ENCODE measurements around the gene SCARB1. TPM values are rescaled to one million over a fixed set of nuclear protein-coding genes. Genes with fewer than 3 reads are reported as not detected.
A peak's percentile ranks its signal among the peaks of the same experiment; 100 is the strongest.

The SCARB1 gene
- total and polyA plus RNA-seq, 9 of the 15 experiments (the other 6 are each of a cell fraction or from before 2014, with no cell fraction given) = 0.56 to 157 (median 52.8) TPM

- TF ChIP-seq BHLHE40 (IDR thresholded peaks at IDR 0.05; ENCODE audit: low read length) = no peak
- TF ChIP-seq ZNF57 (CRISPR knock-in tag; IDR thresholded peaks at IDR 0.05) = peak; percentile 70; the same call in 1 of the 2 replicates
- no peak for TF ChIP-seq FUS (optimal IDR thresholded peaks at IDR 0.05; ENCODE audit: low read depth, low read length)
- peak; percentile 90; the same call in 1 of the 2 replicates for TF ChIP-seq ZNF77 (CRISPR knock-in tag; IDR thresholded peaks at IDR 0.05)
- TF ChIP-seq SRF (CRISPR knock-in tag; IDR thresholded peaks at IDR 0.05) = 0 out of 4 replicates have a peak, but pooled peaks of 1 of the 2 experiments have one; percentile 13
- 0 out of 2 replicates have a peak, but pooled peaks have one; percentile 3 for TF ChIP-seq NFIX (CRISPR knock-in tag; IDR thresholded peaks at IDR 0.05; ENCODE audit: low read depth)
- 0 out of 4 replicates have a peak, but pooled peaks of 1 of the 2 experiments have one; percentile 29 for TF ChIP-seq HDAC1 (IDR thresholded peaks at IDR 0.05)
- TF ChIP-seq, protein P1, sequence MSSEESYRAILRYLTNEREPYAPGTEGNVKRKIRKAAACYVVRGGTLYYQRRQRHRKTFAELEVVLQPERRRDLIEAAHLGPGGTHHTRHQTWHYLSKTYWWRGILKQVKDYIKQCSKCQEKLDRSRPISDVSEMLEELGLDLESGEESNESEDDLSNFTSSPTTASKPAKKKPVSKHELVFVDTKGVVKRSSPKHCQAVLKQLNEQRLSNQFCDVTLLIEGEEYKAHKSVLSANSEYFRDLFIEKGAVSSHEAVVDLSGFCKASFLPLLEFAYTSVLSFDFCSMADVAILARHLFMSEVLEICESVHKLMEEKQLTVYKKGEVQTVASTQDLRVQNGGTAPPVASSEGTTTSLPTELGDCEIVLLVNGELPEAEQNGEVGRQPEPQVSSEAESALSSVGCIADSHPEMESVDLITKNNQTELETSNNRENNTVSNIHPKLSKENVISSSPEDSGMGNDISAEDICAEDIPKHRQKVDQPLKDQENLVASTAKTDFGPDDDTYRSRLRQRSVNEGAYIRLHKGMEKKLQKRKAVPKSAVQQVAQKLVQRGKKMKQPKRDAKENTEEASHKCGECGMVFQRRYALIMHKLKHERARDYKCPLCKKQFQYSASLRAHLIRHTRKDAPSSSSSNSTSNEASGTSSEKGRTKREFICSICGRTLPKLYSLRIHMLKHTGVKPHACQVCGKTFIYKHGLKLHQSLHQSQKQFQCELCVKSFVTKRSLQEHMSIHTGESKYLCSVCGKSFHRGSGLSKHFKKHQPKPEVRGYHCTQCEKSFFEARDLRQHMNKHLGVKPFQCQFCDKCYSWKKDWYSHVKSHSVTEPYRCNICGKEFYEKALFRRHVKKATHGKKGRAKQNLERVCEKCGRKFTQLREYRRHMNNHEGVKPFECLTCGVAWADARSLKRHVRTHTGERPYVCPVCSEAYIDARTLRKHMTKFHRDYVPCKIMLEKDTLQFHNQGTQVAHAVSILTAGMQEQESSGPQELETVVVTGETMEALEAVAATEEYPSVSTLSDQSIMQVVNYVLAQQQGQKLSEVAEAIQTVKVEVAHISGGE (CRISPR knock-in tag; IDR thresholded peaks at IDR 0.05) = peak in 1 of 3 experiments; percentile 19; a peak in 1 of 6 replicates
- TF ChIP-seq, protein P2, sequence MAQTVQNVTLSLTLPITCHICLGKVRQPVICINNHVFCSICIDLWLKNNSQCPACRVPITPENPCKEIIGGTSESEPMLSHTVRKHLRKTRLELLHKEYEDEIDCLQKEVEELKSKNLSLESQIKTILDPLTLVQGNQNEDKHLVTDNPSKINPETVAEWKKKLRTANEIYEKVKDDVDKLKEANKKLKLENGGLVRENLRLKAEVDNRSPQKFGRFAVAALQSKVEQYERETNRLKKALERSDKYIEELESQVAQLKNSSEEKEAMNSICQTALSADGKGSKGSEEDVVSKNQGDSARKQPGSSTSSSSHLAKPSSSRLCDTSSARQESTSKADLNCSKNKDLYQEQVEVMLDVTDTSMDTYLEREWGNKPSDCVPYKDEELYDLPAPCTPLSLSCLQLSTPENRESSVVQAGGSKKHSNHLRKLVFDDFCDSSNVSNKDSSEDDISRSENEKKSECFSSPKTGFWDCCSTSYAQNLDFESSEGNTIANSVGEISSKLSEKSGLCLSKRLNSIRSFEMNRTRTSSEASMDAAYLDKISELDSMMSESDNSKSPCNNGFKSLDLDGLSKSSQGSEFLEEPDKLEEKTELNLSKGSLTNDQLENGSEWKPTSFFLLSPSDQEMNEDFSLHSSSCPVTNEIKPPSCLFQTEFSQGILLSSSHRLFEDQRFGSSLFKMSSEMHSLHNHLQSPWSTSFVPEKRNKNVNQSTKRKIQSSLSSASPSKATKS (CRISPR knock-in tag; IDR thresholded peaks at IDR 0.05) = 0 out of 2 replicates have a peak, but pooled peaks have one; percentile 14
- TF ChIP-seq DACH1 (IDR thresholded peaks at IDR 0.05; ENCODE audit: partially characterized antibody) = no peak
- no peak for TF ChIP-seq NR2C2 (CRISPR knock-in tag; IDR thresholded peaks at IDR 0.05)
- no peak for TF ChIP-seq NR2C2 (tag; IDR thresholded peaks at IDR 0.05)
- peak; percentile 89 for TF ChIP-seq SIRT6 (IDR thresholded peaks at IDR 0.05; ENCODE audit: low read depth, low read length)
- TF ChIP-seq MYC (IDR thresholded peaks at IDR 0.05; ENCODE audit: low read depth, low read length) = no peak
- TF ChIP-seq MYC (CRISPR knock-in tag; IDR thresholded peaks at IDR 0.05; ENCODE audit: borderline replicate concordance, low read depth) = peak; percentile 62; the same call in 1 of the 2 replicates
- 0 out of 2 replicates have a peak, but pooled peaks have one; percentile 7 for TF ChIP-seq ZNF778 (CRISPR knock-in tag; IDR thresholded peaks at IDR 0.05)
- no peak for TF ChIP-seq HEY1 (CRISPR knock-in tag; IDR thresholded peaks at IDR 0.05; ENCODE audit: borderline replicate concordance)
- peak; percentile 83 for TF ChIP-seq MYNN (IDR thresholded peaks at IDR 0.05)
- TF ChIP-seq MYNN (CRISPR knock-in tag; IDR thresholded peaks at IDR 0.05) = no peak
- no peak for TF ChIP-seq XRCC3 (IDR thresholded peaks at IDR 0.05)
- TF ChIP-seq TEAD4 (IDR thresholded peaks at IDR 0.05; ENCODE audit: low read length) = peak; percentile 53
- no peak for TF ChIP-seq TEAD4 (CRISPR knock-in tag; IDR thresholded peaks at IDR 0.05; ENCODE audit: borderline replicate concordance)
- no peak for TF ChIP-seq DIDO1 (tag; IDR thresholded peaks at IDR 0.05; ENCODE audit: low read depth)
Measured at GRCh38 chr12:124910561-124911478, 47.2 kb upstream of the SCARB1 start (continued).
